IMR-90 (cell line): ENCODE data around the gene ARHGAP8. TPM values are rescaled to one million over a fixed set of nuclear protein-coding genes. Genes with fewer than 3 reads are reported as not detected.

Experiments
- ATAC-seq: fragments of 200-7000 bp; cut with Tn5 transposase; 2 replicates; pipeline ENCODE4 v1.9.1; 2020; ENCODE audit warnings: low read depth, mild to moderate bottlenecking, moderate library complexity
- BruUV-seq: library from RNA; stranded (reverse); fragments of 400-500 nt; replicated peaks from 2 replicates; lab custom pipeline; 2021; lab: Mats Ljungman, UMichigan
- CTCF ChIA-PET: fragments of 300-600 bp; formaldehyde crosslinking; extraction: SDS; loops from one replicate; lab custom pipeline; 2021; ENCODE audit warnings: antibody characterized with exemption; lab: Yijun Ruan, JAX
- POLR2A ChIA-PET: fragments of 300-600 bp; sonication (Branson Sonifier 250); formaldehyde crosslinking; loops from one replicate; lab custom pipeline; 2022; ENCODE audit warnings: antibody characterized with exemption; ENCODE audit not compliant: unreplicated experiment; lab: Charles Lee
- DNase-seq: peaks from one replicate; pipeline ENCODE4 v3.0.0; 2013
- H2AFZ ChIP-seq: replicated peaks from 2 replicates; pipeline ENCODE3; 2013; ENCODE audit warnings: low read length, mild to moderate bottlenecking; ENCODE audit not compliant: poor library complexity
- H2AK5ac ChIP-seq: 2 replicates; pipeline ENCODE4 v1.6.1; 2013; ENCODE audit warnings: low read depth, low read length, inconsistent platforms
- H2AK9ac ChIP-seq: replicated peaks from 2 replicates; pipeline ENCODE3; 2013; ENCODE audit warnings: mild to moderate bottlenecking, low read depth, low read length, moderate library complexity; ENCODE audit not compliant: poor library complexity
- H2BK120ac ChIP-seq: 2 replicates; pipeline ENCODE4 v1.6.1; 2013; ENCODE audit warnings: low read depth, low read length, inconsistent platforms
- H2BK15ac ChIP-seq: 3 replicates; pipeline ENCODE4 v1.6.1; 2013; ENCODE audit warnings: low read depth, low read length, inconsistent platforms
- H2BK20ac ChIP-seq: 2 replicates; pipeline ENCODE4 v1.6.1; 2013; ENCODE audit warnings: low read depth, mild to moderate bottlenecking, inconsistent platforms, low read length, moderate library complexity
- H2BK5ac ChIP-seq: 2 replicates; pipeline ENCODE4 v1.6.1; 2013; ENCODE audit warnings: mild to moderate bottlenecking, low read depth, low read length, inconsistent platforms; ENCODE audit not compliant: poor library complexity, severe bottlenecking
- H3K14ac ChIP-seq: replicated peaks from 2 replicates; pipeline ENCODE4 v1.6.1; 2013; ENCODE audit warnings: low read depth, low read length, inconsistent platforms
- H3K18ac ChIP-seq: 2 replicates; pipeline ENCODE4 v1.6.1; 2013; ENCODE audit warnings: low read depth, low read length, control low read depth
- H3K23ac ChIP-seq: 2 replicates; pipeline ENCODE4 v1.6.1; 2013; ENCODE audit warnings: low read depth, low read length, inconsistent platforms
- H3K27ac ChIP-seq: 2 replicates; pipeline ENCODE4 v1.5.1; 2013; ENCODE audit warnings: mild to moderate bottlenecking, control low read depth, low read length; ENCODE audit not compliant: insufficient read depth
- H3K27me3 ChIP-seq: 2 replicates; pipeline ENCODE4 v1.6.1; 2013; ENCODE audit warnings: low read length; ENCODE audit not compliant: control insufficient read depth, insufficient read depth
- H3K36me3 ChIP-seq: 2 replicates; pipeline ENCODE4 v1.6.1; 2013; ENCODE audit warnings: low read length, mixed read lengths; ENCODE audit not compliant: control insufficient read depth, insufficient read depth
- H3K4ac ChIP-seq: 2 replicates; pipeline ENCODE4 v1.6.1; 2013; ENCODE audit warnings: low read depth, low read length, inconsistent platforms
- H3K4me1 ChIP-seq: 2 replicates; pipeline ENCODE4 v1.6.1; 2013; ENCODE audit warnings: low read length, mixed read lengths; ENCODE audit not compliant: control insufficient read depth, insufficient read depth
- H3K4me2 ChIP-seq: 2 replicates; pipeline ENCODE4 v1.6.1; 2013; ENCODE audit warnings: low read depth, mild to moderate bottlenecking, control low read depth, low read length, moderate library complexity
- H3K4me3 ChIP-seq: 2 replicates; pipeline ENCODE4 v1.5.1; 2013; ENCODE audit warnings: low read depth, mild to moderate bottlenecking, control low read depth, low read length, moderate library complexity; ENCODE audit not compliant: insufficient read depth
- H3K56ac ChIP-seq: 2 replicates; pipeline ENCODE4 v1.6.1; 2013; ENCODE audit warnings: low read length, inconsistent platforms; ENCODE audit not compliant: insufficient read depth; ENCODE audit errors: extremely low read depth
- H3K79me1 ChIP-seq, 2 experiments: 2 replicates each; pipeline ENCODE4 v1.6.1; 2013; ENCODE audit warnings: low read length in 2 of 2, inconsistent platforms in 1 of 2, low read depth in 1 of 2
- H3K9ac ChIP-seq: 2 replicates; pipeline ENCODE4 v1.6.1; 2013; ENCODE audit warnings: low read depth, low read length, control low read depth
- H3K9me1 ChIP-seq: 2 replicates; pipeline ENCODE4 v1.6.1; 2013; ENCODE audit warnings: low read length, inconsistent platforms; ENCODE audit not compliant: insufficient read depth
- H3K9me3 ChIP-seq: 2 replicates; pipeline ENCODE4 v1.6.1; 2013; ENCODE audit warnings: low read length; ENCODE audit not compliant: control insufficient read depth, insufficient read depth
- H4K20me1 ChIP-seq: 2 replicates; pipeline ENCODE4 v1.6.1; 2013; ENCODE audit warnings: low read length, inconsistent platforms; ENCODE audit not compliant: insufficient read depth
- H4K5ac ChIP-seq: 2 replicates; pipeline ENCODE4 v1.6.1; 2013; ENCODE audit warnings: mild to moderate bottlenecking, low read depth, low read length, control low read depth
- H4K8ac ChIP-seq, 2 experiments: 2 replicates each; pipeline ENCODE4 v1.6.1; 2013; ENCODE audit warnings: low read depth in 2 of 2, low read length in 2 of 2, control low read depth in 1 of 2, inconsistent platforms in 1 of 2
- H4K91ac ChIP-seq: 2 replicates; pipeline ENCODE4 v1.6.1; 2013; ENCODE audit warnings: low read depth, low read length, inconsistent platforms; ENCODE audit not compliant: insufficient read depth
- BHLHE40 ChIP-seq: fragments of 150-350 bp; IDR thresholded peaks from 2 replicates; pipeline ENCODE4 v1.6.1; 2016; ENCODE audit warnings: mild to moderate bottlenecking, low read depth, low read length
- CEBPB ChIP-seq: IDR thresholded peaks from 2 replicates; pipeline ENCODE4 v1.6.1; 2012; ENCODE audit warnings: low read depth, low read length, improper control_type of control experiment
- CHD1 ChIP-seq: IDR thresholded peaks from 2 replicates; pipeline ENCODE4 v1.6.1; 2012; ENCODE audit warnings: low read depth, low read length, improper control_type of control experiment
- FOS ChIP-seq: fragments of 150-350 bp; IDR thresholded peaks from 2 replicates; pipeline ENCODE4 v1.6.1; 2016; ENCODE audit warnings: low read depth, low read length
- MAFK ChIP-seq: IDR thresholded peaks from 2 replicates; pipeline ENCODE4 v1.6.1; 2012; ENCODE audit warnings: low read depth, low read length, improper control_type of control experiment
- MAZ ChIP-seq: IDR thresholded peaks from 2 replicates; pipeline ENCODE4 v1.6.1; 2012; ENCODE audit warnings: low read depth, mild to moderate bottlenecking, low read length, improper control_type of control experiment, moderate library complexity, borderline replicate concordance
- MXI1 ChIP-seq: IDR thresholded peaks from 2 replicates; pipeline ENCODE4 v1.6.1; 2012; ENCODE audit warnings: low read depth, mild to moderate bottlenecking, low read length, moderate library complexity, borderline replicate concordance
- NFE2L2 ChIP-seq: fragments of 150-350 bp; IDR thresholded peaks from 2 replicates; pipeline ENCODE4 v1.6.1; 2016; ENCODE audit warnings: low read depth, mild to moderate bottlenecking, low read length
- POLR2A ChIP-seq: IDR thresholded peaks from 2 replicates; pipeline ENCODE4 v1.6.1; 2012; ENCODE audit warnings: mild to moderate bottlenecking, low read depth, low read length
- RAD21 ChIP-seq: IDR thresholded peaks from 2 replicates; pipeline ENCODE4 v1.6.1; 2012; ENCODE audit warnings: low read length, improper control_type of control experiment
- RCOR1 ChIP-seq: IDR thresholded peaks from 2 replicates; pipeline ENCODE4 v1.6.1; 2012; ENCODE audit warnings: mild to moderate bottlenecking, low read length, improper control_type of control experiment; ENCODE audit not compliant: insufficient replicate concordance
- RFX5 ChIP-seq: IDR thresholded peaks from 2 replicates; pipeline ENCODE4 v1.8.0; 2012; ENCODE audit warnings: low read depth, mild to moderate bottlenecking, low read length, moderate library complexity
- SMC3 ChIP-seq: fragments of 150-350 bp; IDR thresholded peaks from 2 replicates; pipeline ENCODE4 v1.6.1; 2016; ENCODE audit warnings: low read depth, mild to moderate bottlenecking, antibody characterized with exemption, low read length, moderate library complexity
- WGBS, 2 experiments: methylation state at CpG; one replicate each; pipeline versions ENCODE4 v1.1.5 to v1.1.7; 2013; ENCODE audit warnings: missing lambda C conversion rate in 2 of 2; ENCODE audit not compliant: insufficient read length in 1 of 2; ENCODE audit errors: extremely low coverage in 2 of 2; 5-methylcytosine and 5-hydroxymethylcytosine counted together
- dilution Hi-C: fragments of 300-500 bp; cut with HindIII; formaldehyde crosslinking; loops from one replicate; pipeline ENCODE4 v1.14.3; 2018; ENCODE audit warnings: low sequenced_read_pairs; ENCODE audit not compliant: unreplicated experiment
- in situ Hi-C: fragments of 300-500 bp; cut with MboI; formaldehyde crosslinking; loops from 3 replicates; pipeline ENCODE4 v1.14.3; 2019; ENCODE audit warnings: low sequenced_read_pairs, inconsistent platforms, mixed read lengths
- intact Hi-C: fragments of 100-400 bp; cut with micrococcal nuclease; formaldehyde crosslinking; loops from 2 replicates; pipeline ENCODE4 v1.10.0; 2022
- polyA plus RNA-seq, 3 experiments: library from polyadenylated mRNA; depleted of rRNA; stranded (reverse); fragments of >200 nt; gene quantifications; 2 replicates each; pipeline ENCODE4 v1.2.3, GENCODE V29; 2012; ENCODE audit warnings: low replicate concordance in 1 of 3
- total RNA-seq: library from RNA; depleted of rRNA; stranded (reverse); fragments of >200 nt; gene quantifications from 2 replicates; pipeline ENCODE4 v1.2.3, GENCODE V29; 2012
- TF ChIP-seq, protein P1 (sequence below): fragments of 150-350 bp; IDR thresholded peaks from 2 replicates; pipeline ENCODE4 v1.6.1; 2017; ENCODE audit warnings: mild to moderate bottlenecking, antibody characterized with exemption, low read length, low read depth
- TF ChIP-seq, protein P2 (sequence below): conservative IDR thresholded peaks from 2 replicates; pipeline ENCODE4 v1.5.1; 2012; ENCODE audit warnings: mild to moderate bottlenecking, low read depth, low read length, improper control_type of control experiment
- TF ChIP-seq, protein P3 (sequence below): fragments of 150-350 bp; IDR thresholded peaks from 2 replicates; pipeline ENCODE4 v1.6.1; 2016; ENCODE audit warnings: low read depth, mild to moderate bottlenecking, low read length, moderate library complexity, borderline replicate concordance

ARHGAP8 gene
- total and polyA plus RNA-seq, 2 of the 4 experiments (the other 2 are of a cell fraction) = 0.18 to 0.21 TPM

DNA sequence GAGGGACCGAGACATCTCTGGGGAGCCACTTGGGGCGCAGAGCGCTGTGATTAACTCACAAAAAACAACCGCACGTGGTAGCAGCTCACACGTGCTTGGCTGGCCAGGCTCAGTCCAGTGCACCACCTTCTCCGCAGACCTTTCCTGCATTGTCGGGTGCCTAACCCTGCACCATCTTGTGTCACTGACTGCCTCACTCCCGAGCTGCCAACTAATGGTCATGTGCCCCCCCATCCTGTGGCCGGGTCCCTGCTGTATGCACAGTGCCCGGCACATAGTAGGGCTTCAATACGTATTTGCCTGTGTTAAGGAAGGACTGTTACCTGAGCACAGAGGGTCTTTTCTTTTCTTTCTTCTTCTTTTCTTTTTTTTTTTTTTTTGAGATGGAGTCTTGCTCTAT lies 71.9 kb downstream of the ARHGAP8 start:
- BruUV-seq = no TSS peak
- dilution Hi-C loops (no loop called here), intact Hi-C loops (no loop called here), in situ Hi-C loops (loop anchor here (10.0 kb wide), 2 partner anchors 61 to 271 kb away; no protein-coding TSS in a partner anchor)
- Histone ChIP-seq H3K9ac (no peak overlapping the region), H3K4me2 (no peak overlapping the region), H4K8ac (no peak overlapping the region), H2BK15ac (no peak overlapping the region), H3K18ac (no peak overlapping the region), H2AFZ (no peak overlapping the region), H3K27me3 (peaks cover 22% of the 10 kb centered on the region), H3K23ac (no peak overlapping the region), H2AK5ac (no peak overlapping the region), H3K9me1 (no peaks in the 10 kb centered on the region), H3K14ac (no peak overlapping the region), H2BK120ac (no peak overlapping the region), H2BK20ac (no peak overlapping the region), H3K56ac (no peak overlapping the region), H3K4ac (no peak overlapping the region), H4K5ac (no peak overlapping the region), H4K91ac (no peak overlapping the region), H3K36me3 (no peaks in the 10 kb centered on the region), H3K4me3 (no peak overlapping the region), H2AK9ac (no peak overlapping the region), H3K4me1 (no peaks in the 10 kb centered on the region), H3K27ac (no peak overlapping the region), H3K79me1 (no peaks in the 10 kb centered on the region), H4K20me1 (no peaks in the 10 kb centered on the region), H3K9me3 (no peaks in the 10 kb centered on the region), H2BK5ac (no peak overlapping the region)
- ATAC-seq (no peak), DNase-seq (no peak)
- WGBS, 2 experiments = no CpG with 5 or more reads among the region's 12 CpGs
- ChIA-PET POLR2A (no interaction called here), CTCF (no interaction called here)
- TF ChIP-seq SMC3 = no peak
- TF ChIP-seq, protein P1, sequence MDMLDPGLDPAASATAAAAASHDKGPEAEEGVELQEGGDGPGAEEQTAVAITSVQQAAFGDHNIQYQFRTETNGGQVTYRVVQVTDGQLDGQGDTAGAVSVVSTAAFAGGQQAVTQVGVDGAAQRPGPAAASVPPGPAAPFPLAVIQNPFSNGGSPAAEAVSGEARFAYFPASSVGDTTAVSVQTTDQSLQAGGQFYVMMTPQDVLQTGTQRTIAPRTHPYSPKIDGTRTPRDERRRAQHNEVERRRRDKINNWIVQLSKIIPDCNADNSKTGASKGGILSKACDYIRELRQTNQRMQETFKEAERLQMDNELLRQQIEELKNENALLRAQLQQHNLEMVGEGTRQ = no peak
- no peak for TF ChIP-seq MAZ
- TF ChIP-seq BHLHE40 = no peak
- no peak for TF ChIP-seq FOS
- no peak for TF ChIP-seq MAFK
- TF ChIP-seq, protein P2, sequence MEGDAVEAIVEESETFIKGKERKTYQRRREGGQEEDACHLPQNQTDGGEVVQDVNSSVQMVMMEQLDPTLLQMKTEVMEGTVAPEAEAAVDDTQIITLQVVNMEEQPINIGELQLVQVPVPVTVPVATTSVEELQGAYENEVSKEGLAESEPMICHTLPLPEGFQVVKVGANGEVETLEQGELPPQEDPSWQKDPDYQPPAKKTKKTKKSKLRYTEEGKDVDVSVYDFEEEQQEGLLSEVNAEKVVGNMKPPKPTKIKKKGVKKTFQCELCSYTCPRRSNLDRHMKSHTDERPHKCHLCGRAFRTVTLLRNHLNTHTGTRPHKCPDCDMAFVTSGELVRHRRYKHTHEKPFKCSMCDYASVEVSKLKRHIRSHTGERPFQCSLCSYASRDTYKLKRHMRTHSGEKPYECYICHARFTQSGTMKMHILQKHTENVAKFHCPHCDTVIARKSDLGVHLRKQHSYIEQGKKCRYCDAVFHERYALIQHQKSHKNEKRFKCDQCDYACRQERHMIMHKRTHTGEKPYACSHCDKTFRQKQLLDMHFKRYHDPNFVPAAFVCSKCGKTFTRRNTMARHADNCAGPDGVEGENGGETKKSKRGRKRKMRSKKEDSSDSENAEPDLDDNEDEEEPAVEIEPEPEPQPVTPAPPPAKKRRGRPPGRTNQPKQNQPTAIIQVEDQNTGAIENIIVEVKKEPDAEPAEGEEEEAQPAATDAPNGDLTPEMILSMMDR = no peak
- TF ChIP-seq RCOR1 = no peak
- no peak for TF ChIP-seq CEBPB
- no peak for TF ChIP-seq RAD21
- no peak for TF ChIP-seq RFX5
- no peak for TF ChIP-seq MXI1
- TF ChIP-seq NFE2L2 = no peak
- TF ChIP-seq, protein P3, sequence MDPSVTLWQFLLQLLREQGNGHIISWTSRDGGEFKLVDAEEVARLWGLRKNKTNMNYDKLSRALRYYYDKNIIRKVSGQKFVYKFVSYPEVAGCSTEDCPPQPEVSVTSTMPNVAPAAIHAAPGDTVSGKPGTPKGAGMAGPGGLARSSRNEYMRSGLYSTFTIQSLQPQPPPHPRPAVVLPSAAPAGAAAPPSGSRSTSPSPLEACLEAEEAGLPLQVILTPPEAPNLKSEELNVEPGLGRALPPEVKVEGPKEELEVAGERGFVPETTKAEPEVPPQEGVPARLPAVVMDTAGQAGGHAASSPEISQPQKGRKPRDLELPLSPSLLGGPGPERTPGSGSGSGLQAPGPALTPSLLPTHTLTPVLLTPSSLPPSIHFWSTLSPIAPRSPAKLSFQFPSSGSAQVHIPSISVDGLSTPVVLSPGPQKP = no peak
- TF ChIP-seq CHD1 = no peak
- no peak for TF ChIP-seq POLR2A
